HUES6 (cell line): Measurements from ENCODE around the gene CDIP1.

ENCODE experiments used
- H3K27ac ChIP-seq: 2 replicates; pipeline ENCODE4 v1.7.0; 2013; ENCODE audit warnings: low read depth, mild to moderate bottlenecking, low read length, inconsistent platforms
- H3K27me3 ChIP-seq: 2 replicates; pipeline ENCODE4 v1.6.1; 2013; ENCODE audit warnings: low read length; ENCODE audit not compliant: control insufficient read depth, insufficient read depth
- H3K36me3 ChIP-seq: 2 replicates; pipeline ENCODE4 v1.6.1; 2013; ENCODE audit warnings: low read length; ENCODE audit not compliant: control insufficient read depth, insufficient read depth
- H3K4me1 ChIP-seq: 2 replicates; pipeline ENCODE4 v1.6.1; 2013; ENCODE audit warnings: low read length; ENCODE audit not compliant: control insufficient read depth, insufficient read depth
- H3K4me3 ChIP-seq: 2 replicates; pipeline ENCODE4 v1.5.1; 2013; ENCODE audit warnings: low read depth, low read length
- H3K9ac ChIP-seq: one replicate; pipeline ENCODE4 v1.6.1; 2013; ENCODE audit warnings: mild to moderate bottlenecking, low read length
- H3K9me3 ChIP-seq: 2 replicates; pipeline ENCODE4 v1.6.1; 2013; ENCODE audit warnings: low read depth, low read length; ENCODE audit not compliant: control insufficient read depth, insufficient read depth

CDIP1 gene

GRCh38 chr16:4467916-4468315 is 70.7 kb downstream of the CDIP1 start:
- Histone ChIP-seq H3K27ac (no peak overlapping the region), H3K4me3 (no peak overlapping the region), H3K4me1 (no peaks in the 10 kb centered on the region), H3K27me3 (no peaks in the 10 kb centered on the region), H3K36me3 (peaks cover 58% of the 10 kb centered on the region), H3K9me3 (no peaks in the 10 kb centered on the region), H3K9ac (no peak overlapping the region)

GRCh38 chr16:4465977-4466779 is 72.4 kb downstream of the CDIP1 start:
- no peaks in the 10 kb centered on the region for H3K27me3 ChIP-seq
- peaks cover 6% of the 10 kb centered on the region for H3K4me1 ChIP-seq
- no peak overlapping the region for H3K27ac ChIP-seq
- no peak overlapping the region for H3K9ac ChIP-seq
- no peak overlapping the region for H3K4me3 ChIP-seq
- H3K9me3 ChIP-seq: no peaks in the 10 kb centered on the region
- peaks cover 64% of the 10 kb centered on the region for H3K36me3 ChIP-seq

- H3K27me3 ChIP-seq: no peaks in the 10 kb centered on the region
- no peak overlapping the region for H3K9ac ChIP-seq
- H3K36me3 ChIP-seq: peaks cover 57% of the 10 kb centered on the region
- no peak overlapping the region for H3K27ac ChIP-seq
- peaks cover 10% of the 10 kb centered on the region for H3K4me1 ChIP-seq
- no peaks in the 10 kb centered on the region for H3K9me3 ChIP-seq
- no peak overlapping the region for H3K4me3 ChIP-seq
Observed at GRCh38 chr16:4463522-4464163, 74.9 kb downstream of the CDIP1 start.

GRCh38 chr16:4461250-4462085 is 77.1 kb downstream of the CDIP1 start:
- H3K27me3 ChIP-seq: no peaks in the 10 kb centered on the region
- peaks cover 10% of the 10 kb centered on the region for H3K4me1 ChIP-seq
- H3K9me3 ChIP-seq: no peaks in the 10 kb centered on the region
- peak overlapping the region; percentile 13; the same call in 1 of the 2 replicates for H3K27ac ChIP-seq
- no peak overlapping the region for H3K9ac ChIP-seq
- no peak overlapping the region for H3K4me3 ChIP-seq
- peaks cover 56% of the 10 kb centered on the region for H3K36me3 ChIP-seq

GRCh38 chr16:4460936-4461249 is 77.7 kb downstream of the CDIP1 start:
- H3K27ac ChIP-seq: no peak overlapping the region
- peaks cover 10% of the 10 kb centered on the region for H3K4me1 ChIP-seq
- no peaks in the 10 kb centered on the region for H3K9me3 ChIP-seq
- H3K27me3 ChIP-seq: no peaks in the 10 kb centered on the region
- no peak overlapping the region for H3K9ac ChIP-seq
- H3K36me3 ChIP-seq: peaks cover 56% of the 10 kb centered on the region
- H3K4me3 ChIP-seq: no peak overlapping the region
